Measurements from ENCODE around the gene ZC3H4.
"Not testable (repeated sequence)": the region's sequence is repeated elsewhere in the genome, so short reads cannot be mapped to it uniquely, and the experiment has no call there.

Gene ZC3H4

GRCh38 chr19:47112997-47113849 lies at the start of gene ZC3H4:
Gene ZC3H4, minus strand, starts transcription at chr19:47113776. Its CDS starts 1,192 bp downstream, at chr19:47112584.
- peak; percentile 97 for DNase-seq

DNA sequence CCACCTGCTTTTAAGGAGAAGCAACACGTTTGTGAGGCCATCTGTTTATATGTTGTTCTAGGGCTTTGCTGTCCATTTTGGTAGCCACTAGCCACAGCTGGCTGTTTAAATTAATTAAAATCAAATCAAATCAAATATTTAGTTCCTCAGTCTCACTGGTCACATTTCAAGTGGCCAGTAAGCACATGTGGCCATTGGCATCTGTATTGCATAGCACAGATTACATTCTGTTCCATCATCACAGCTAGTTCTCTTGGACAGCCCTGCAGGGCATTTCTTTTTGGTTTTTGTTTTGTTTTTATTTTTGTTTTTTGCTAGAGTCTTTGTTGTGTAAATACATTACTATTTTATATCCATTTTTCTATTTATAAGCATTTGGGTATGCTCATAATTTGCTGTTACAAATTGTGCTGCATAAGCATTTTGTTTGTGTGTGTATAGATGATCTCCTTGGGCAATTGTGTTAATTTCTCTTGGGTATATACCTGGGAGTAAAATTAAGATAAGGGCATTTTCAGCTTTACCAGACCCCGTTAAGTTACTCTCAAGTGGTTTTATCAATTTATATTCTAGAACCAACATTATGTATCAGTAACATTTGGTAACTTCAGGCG lies 48.4 kb upstream of the ZC3H4 start:
- DNase-seq: no peak

GRCh38 chr19:47158879-47159503 lies 45.4 kb upstream of the ZC3H4 start:
- no peak for DNase-seq

DNA sequence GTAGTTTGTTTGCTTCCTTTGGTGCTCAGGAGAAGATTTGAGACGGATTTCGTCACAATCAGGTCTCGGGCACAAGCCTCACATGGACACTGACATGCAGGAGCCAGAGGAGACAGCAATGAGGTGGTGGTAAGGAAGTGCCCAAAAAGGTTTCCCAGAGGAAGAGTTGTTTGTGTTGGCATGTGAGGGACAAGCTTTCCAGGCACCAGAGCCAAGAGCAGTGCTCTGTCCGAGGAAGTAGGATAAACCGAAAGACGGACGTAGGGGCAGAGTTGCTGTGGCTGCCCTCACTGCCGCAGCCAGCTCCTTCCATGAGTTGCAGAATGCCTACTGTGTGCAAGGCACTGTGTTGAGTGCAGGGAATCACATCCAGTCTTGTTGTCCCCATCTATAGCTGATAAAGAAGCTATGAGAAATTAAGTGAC lies 44.8 kb upstream of the ZC3H4 start:
- DNase-seq: no peak

GRCh38 chr19:47157431-47158321 lies 44.1 kb upstream of the ZC3H4 start:
- DNase-seq: peak; percentile 56

DNA sequence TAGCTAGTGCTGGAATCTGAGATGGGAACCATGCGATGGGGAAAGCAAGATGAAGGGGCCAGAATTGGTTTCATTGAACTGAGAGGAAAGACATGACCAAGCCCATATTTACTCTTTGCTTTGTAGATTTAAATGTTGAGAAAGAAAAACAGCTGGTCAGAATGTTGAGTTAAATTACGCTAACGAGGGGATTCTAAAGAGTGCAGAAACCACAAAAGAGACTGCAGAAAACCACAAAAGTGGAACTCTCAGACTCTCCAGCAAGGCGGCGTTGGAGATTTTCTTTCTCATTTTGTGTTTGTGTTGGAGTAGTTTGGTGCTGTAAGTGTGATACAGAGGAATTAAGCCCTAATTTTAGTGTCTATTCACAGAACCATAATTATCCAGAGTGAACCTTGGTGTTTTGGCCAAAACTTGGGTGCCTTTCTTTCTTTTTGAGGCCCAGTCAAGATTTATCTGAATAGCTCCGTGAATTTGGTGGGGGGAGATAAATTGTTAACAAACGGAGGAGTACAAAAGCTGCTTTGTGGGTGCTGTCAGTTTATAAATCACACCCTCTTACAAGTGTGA lies 43.4 kb upstream of the ZC3H4 start:
- peak; percentile 27 for DNase-seq

DNA sequence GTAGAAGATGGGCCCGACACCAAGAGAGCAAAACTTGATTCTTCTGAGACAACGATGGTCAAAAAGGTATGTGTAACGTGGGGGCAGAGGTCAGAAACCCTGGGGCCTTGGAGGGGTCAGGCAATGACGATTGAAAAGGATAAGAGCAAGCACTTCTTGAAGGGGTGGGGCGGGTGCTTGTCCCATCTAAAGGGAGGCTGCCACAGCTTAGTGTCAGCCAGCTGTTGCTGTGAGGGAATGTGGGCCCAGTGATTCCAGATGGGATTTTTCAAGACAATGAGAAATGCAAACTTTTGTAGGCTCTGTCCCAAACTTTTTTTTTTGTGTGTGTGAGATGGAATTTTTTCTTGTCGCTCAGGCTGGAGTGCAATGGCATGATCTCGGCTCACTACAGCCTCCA lies 41.6 kb upstream of the ZC3H4 start:
- DNase-seq: no peak

DNA sequence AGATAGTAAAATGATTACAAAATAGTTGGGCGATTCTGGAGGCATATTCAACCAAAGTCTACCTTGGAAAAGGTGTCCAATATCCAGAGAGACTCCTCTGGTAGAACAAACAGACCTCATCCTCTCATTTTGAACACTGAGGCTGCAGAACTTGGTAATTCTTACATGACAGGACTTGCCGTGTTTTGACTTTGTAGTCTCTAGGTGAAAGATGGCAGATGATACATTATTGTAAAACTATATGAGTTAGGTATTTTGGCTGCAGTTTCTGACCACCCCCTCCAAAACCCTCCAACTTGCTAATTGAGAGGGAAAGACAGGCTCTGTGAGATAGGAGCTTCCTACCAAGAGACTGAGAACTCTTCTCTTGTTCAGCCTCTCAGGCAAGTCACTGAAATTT lies 39.7 kb upstream of the ZC3H4 start:
- no peak for DNase-seq

- no peak for DNase-seq
Observed at GRCh38 chr19:47152632-47153031, 39.1 kb upstream of the ZC3H4 start.

DNA sequence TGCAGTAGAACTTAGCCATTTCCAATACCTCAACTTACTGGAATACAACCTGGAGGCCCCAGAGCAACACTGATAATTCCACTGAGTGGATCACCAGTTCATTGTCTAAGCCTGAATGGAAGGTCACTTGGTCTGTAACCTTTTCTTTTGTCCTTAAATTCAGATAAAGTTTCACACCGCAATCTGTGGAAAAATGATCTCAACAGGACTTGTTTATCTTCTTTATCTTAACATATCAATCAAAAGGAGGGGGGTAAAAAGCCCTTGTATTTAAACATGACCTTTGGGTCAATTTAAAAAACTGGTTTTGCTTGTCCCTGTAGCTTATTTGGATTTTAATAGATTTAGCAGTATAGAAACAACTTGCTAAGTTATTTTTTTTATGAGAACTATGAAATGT lies 38.6 kb upstream of the ZC3H4 start:
- DNase-seq: no peak

DNA sequence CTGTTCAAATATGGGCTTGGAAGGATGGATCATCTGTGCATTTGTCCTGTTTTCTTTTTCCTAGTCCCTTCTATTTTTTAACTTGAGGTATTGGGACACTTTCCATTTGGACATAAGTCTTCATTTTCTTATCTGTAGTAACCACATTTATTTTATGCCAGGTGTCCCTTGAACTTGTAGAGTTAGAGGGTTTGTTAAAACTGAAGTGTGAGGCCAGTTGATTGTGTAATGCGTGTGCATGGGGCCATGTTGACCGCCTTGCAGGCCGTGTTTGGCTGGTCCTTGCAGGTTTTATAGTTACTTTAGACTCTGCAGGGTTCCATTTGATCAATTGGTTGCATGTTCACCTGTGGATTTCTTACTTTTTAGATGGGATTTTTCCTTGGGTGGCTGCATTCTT lies 38.1 kb upstream of the ZC3H4 start:
- no peak for DNase-seq

- no peak for DNase-seq
Observed at GRCh38 chr19:47146920-47147319, 33.3 kb upstream of the ZC3H4 start.

- no peak for DNase-seq
Observed at GRCh38 chr19:47145639-47146486, 32.3 kb upstream of the ZC3H4 start.

DNA sequence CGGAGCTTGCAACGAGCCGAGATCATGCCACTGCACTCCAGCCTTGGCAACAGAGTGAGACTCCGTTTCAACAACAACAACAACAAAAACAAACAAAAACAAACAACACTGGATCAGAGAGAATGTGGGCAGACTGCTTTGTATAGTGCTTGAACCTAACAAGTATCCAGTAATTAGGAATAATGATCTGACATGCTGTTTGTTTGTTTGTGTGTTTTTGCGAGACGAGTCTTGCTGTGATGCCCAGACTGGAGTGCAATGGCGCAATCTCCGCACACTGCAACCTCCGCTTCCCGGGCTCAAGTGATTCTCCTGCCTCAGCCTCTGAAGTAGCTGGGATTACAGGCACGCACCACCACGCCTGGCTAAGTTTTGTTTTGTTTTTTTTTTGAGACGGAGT lies 31.1 kb upstream of the ZC3H4 start:
- no peak for DNase-seq

DNA sequence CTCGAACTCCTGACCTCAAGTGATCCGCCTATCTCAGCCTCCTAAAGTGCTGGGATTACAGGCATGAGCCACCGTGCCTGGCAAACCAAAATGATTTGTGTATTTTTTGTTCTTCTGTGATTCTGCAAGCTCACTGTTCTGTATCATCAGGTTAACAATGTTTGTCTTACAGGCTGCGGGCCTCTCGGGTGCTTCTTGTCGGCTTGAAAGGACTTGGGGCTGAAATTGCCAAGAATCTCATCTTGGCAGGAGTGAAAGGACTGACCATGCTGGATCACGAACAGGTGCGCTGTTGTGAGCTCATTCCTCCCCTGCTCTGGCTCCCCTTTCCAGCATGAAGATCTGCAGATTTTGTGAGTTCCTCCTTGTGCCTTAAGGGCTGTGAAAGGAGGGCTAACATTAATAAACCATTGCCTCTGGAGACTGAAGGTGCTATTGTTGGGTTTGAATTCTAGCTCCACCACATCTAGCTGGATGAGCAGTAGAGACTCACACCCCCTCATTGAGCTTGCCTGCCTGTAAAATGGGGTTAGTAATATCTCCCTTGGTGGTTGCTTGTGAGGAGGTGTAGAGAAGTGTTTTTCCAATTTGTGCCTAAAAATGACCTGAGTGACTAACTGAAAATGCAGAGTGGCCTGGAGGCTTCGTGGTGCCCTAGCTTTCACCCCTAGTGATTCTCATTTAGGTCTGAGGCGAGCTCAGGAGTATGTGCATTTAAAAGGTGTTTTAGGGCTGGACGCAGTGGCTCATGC lies 29.9 kb upstream of the ZC3H4 start:
- DNase-seq: no peak

DNA sequence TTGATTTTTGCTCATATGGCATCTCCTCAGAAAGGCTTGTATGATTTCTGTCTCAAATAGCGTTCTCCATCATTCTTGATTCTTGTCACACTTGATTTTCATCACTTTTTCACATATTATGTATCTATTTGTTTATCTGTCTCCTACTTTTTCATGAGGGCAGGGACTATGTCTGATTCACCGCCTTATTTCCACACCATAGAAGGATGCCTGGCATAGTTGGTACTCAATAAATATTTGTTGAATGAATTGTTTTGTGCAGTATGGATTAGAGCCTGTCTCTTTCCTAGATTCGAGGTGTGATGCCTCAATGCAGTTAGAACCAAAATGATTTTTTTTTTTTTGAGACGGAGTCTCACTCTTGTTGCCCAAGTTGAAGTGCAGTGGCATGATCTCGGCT lies 29.2 kb upstream of the ZC3H4 start:
- no peak for DNase-seq

DNA sequence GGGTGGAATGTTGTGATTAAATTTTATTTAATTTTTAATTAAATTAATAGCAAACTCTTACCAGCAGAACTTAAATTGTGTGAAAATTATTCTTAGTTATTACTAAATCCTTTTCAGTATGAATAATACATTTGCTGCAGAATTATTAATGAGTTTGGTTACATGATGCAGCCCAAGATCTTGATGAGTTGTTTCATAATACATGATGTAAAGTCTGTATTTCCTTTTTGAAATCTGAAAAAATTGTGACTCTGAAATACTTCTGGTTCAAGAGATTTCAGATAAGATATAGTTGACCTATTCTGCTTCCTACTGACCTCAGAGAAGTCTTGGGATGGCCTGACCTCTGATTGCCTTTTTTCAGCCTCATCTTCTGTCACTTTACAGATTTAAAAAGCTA lies 28.1 kb upstream of the ZC3H4 start:
- DNase-seq: no peak

DNA sequence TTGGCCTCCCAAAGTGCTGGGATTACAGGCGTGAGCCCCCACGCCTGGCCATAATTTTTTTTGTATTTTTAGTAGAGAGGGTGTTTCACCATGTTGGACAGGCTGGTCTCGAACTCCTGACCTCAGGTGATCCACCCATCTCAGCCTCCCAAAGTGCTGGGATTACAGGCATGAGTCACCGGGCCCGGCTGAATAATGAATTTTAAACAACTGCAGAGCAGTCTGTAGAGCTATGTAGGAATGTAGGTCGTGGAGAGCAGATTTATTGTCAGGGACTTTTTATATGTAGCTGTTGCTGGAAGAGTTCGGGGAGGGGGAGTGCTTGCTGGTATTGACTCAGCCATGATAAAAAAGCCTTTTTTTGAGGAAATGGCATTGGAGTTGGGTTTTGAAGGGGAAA lies 27.7 kb upstream of the ZC3H4 start:
- not testable (repeated sequence) for DNase-seq

- no peak for DNase-seq
Observed at GRCh38 chr19:47135156-47135555, 21.6 kb upstream of the ZC3H4 start.

GRCh38 chr19:47134545-47134944 lies 21.0 kb upstream of the ZC3H4 start:
- DNase-seq: no peak

- no peak for DNase-seq
Observed at GRCh38 chr19:47133021-47133471, 19.5 kb upstream of the ZC3H4 start.
